Psoas muscle (tissue), 8 donors: ENCODE results near the gene RAX. TPM values are rescaled to one million over a fixed set of nuclear protein-coding genes. Genes with fewer than 3 reads are reported as not detected.

Experiments used
- ATAC-seq, 4 donors: fragments of 200-7000 bp; cut with Tn5 transposase; one replicate each; pipeline ENCODE4 v1.9.1; 2020; ENCODE audit warnings: moderate library complexity in 3 of 4, mild to moderate bottlenecking in 2 of 4
- DNase-seq, 2 donors: peaks; one replicate each; pipeline ENCODE4 v3.0.0-alpha.2; 2020
- H3K27ac ChIP-seq: fragments of 200-600 bp; one replicate; pipeline ENCODE4 v1.8.0; 2022
- H3K27me3 ChIP-seq, 3 donors: fragments of 200-600 bp in 1 of 3; one replicate each; pipeline versions ENCODE4 v1.6.1 to v1.8.0; 2013 to 2022; ENCODE audit warnings: low read length in 2 of 3, mild to moderate bottlenecking in 2 of 3, moderate library complexity in 1 of 3; ENCODE audit not compliant: insufficient read depth in 3 of 3
- H3K36me3 ChIP-seq, 2 donors: fragments of 200-600 bp in 1 of 2; one replicate each; pipeline versions ENCODE4 v1.6.1 to v1.8.0; 2013 to 2022; ENCODE audit warnings: low read depth in 1 of 2, mild to moderate bottlenecking in 1 of 2, moderate library complexity in 1 of 2; ENCODE audit not compliant: insufficient read depth in 1 of 2
- H3K4me1 ChIP-seq: fragments of 200-600 bp; one replicate; pipeline ENCODE4 v1.8.0; 2022
- H3K4me3 ChIP-seq: fragments of 200-600 bp; one replicate; pipeline ENCODE4 v1.8.0; 2022; ENCODE audit warnings: mild to moderate bottlenecking
- H3K9me3 ChIP-seq: fragments of 200-600 bp; one replicate; pipeline ENCODE4 v1.8.0; 2022
- CTCF ChIP-seq: fragments of 200-600 bp; IDR thresholded peaks from one replicate; pipeline ENCODE4 v1.8.0; 2022; ENCODE audit warnings: antibody characterized with exemption
- WGBS, 3 donors: extraction: QIAGEN DNeasy Blood & Tissue Kit; methylation state at CpG; one replicate each; pipeline versions ENCODE4 v1.1.6 to v1.1.7; 2013; 5-methylcytosine and 5-hydroxymethylcytosine counted together
- intact Hi-C, 2 donors: fragments of 100-400 bp; cut with DNase I; formaldehyde crosslinking; loops; one replicate each; pipeline versions ENCODE4 v1.11.0 to v1.14.2; 2022
- polyA plus RNA-seq, 3 donors: library from polyadenylated mRNA; stranded (reverse); fragments of 200-250 nt; gene quantifications; one replicate each; pipeline ENCODE4 v1.2.3, GENCODE V29; 2013
- total RNA-seq, 4 donors: library from RNA; stranded (reverse); fragmentation: NEBNext Ultra II Directional in 2 of 4; extraction: Animal tissue kit (Norgen Biotek cat#: 25700) in 2 of 4; gene quantifications; one replicate each; pipeline versions ENCODE4 v1.2.1 to v1.2.4, GENCODE V29; 2021 to 2023
- donor health status: healthy with polysubstance abuse.
- donor health status: DM: no; HTN: no; CAD: no; lungs with moderate emphysema.
- donor health status: Bipolar disorder and iron deficiency.
- donor health status: healthy.
- donor health status: DM: yes; HTN: yes; CAD: no.
- donor health status: DM: no; HTN: no; CAD: no.
- donor health status: DM: no; HTN: no; CAD: no.
- donor health status: DM: yes; HTN: yes; CAD: no.

RAX gene
- total and polyA plus RNA-seq, 7 donors = not detected

GRCh38 chr18:59268721-59269562, 4.3 kb downstream of the RAX start:
- WGBS, 3 donors = 1% methylated on average over 56 to 90 of the region's 90 CpGs
- intact Hi-C loops = no loop called here
- peak overlapping the region; percentile 42 for H3K4me3 ChIP-seq
- peak; percentile 10 for TF ChIP-seq CTCF
- peaks cover 11% of the 10 kb centered on the region for H3K4me1 ChIP-seq
- no peaks in the 10 kb centered on the region for H3K36me3 ChIP-seq
- H3K27me3 ChIP-seq = peaks cover 0 to 98% (median 57%) of the 10 kb centered on the region in 3 donors
- ATAC-seq (peak in 1 of 4 donors; percentile 27), DNase-seq (no peak)
- no peak overlapping the region for H3K27ac ChIP-seq
- H3K9me3 ChIP-seq = no peaks in the 10 kb centered on the region

- no peak for TF ChIP-seq CTCF
- no peaks in the 10 kb centered on the region for H3K36me3 ChIP-seq
- DNase-seq (no peak), ATAC-seq (no peak)
- intact Hi-C loops = no loop called here
- no peak overlapping the region for H3K4me3 ChIP-seq
- H3K27ac ChIP-seq = no peak overlapping the region
- H3K4me1 ChIP-seq = peaks cover 6% of the 10 kb centered on the region
- peaks cover 0 to 98% (median 54%) of the 10 kb centered on the region in 3 donors for H3K27me3 ChIP-seq
- WGBS, 3 donors = 5 to 10% (median 6%) methylated on average over 27 to 28 of the region's 28 CpGs
- no peaks in the 10 kb centered on the region for H3K9me3 ChIP-seq
These were observed 5.0 kb downstream of the RAX start for GRCh38 chr18:59268127-59268720.

- intact Hi-C loops = no loop called here
- ATAC-seq = no peak
- H3K9me3 ChIP-seq = no peaks in the 10 kb centered on the region
- 1 to 2% (median 2%) methylated on average over 39 to 41 of the region's 41 CpGs for WGBS, 3 donors
- H3K36me3 ChIP-seq = no peaks in the 10 kb centered on the region
- peaks cover 5% of the 10 kb centered on the region for H3K4me1 ChIP-seq
- no peak for TF ChIP-seq CTCF
- no peak overlapping the region for H3K4me3 ChIP-seq
- no peak overlapping the region for H3K27ac ChIP-seq
- no peak for DNase-seq
- H3K27me3 ChIP-seq = peaks cover 0 to 96% (median 50%) of the 10 kb centered on the region in 3 donors
These were observed 5.6 kb downstream of the RAX start for GRCh38 chr18:59267503-59268126.

- Histone ChIP-seq H3K27me3 (peaks cover 0 to 91% (median 43%) of the 10 kb centered on the region in 3 donors), H3K4me3 (no peak overlapping the region), H3K4me1 (peaks cover 5% of the 10 kb centered on the region), H3K27ac (no peak overlapping the region), H3K36me3 (no peaks in the 10 kb centered on the region), H3K9me3 (no peaks in the 10 kb centered on the region)
- no peak for ATAC-seq
- no peak for DNase-seq
- intact Hi-C loops = no loop called here
- TF ChIP-seq CTCF = no peak
- 4 to 6% (median 6%) methylated on average over 10 of the region's 10 CpGs for WGBS, 3 donors
These were observed 6.3 kb downstream of the RAX start for GRCh38 chr18:59266886-59267502.
